H9 (cell line): Measurements from ENCODE around the gene BBS1. TPM values are rescaled to one million over a fixed set of nuclear protein-coding genes. Genes with fewer than 3 reads are reported as not detected.

Experiments
- DNase-seq: peaks from one replicate; pipeline ENCODE4 v3.0.0-alpha.2; 2017
- H2AFZ ChIP-seq: one replicate; pipeline ENCODE4 v1.6.1; 2013; ENCODE audit warnings: mild to moderate bottlenecking, low read length, control low read depth, moderate library complexity
- H2AK5ac ChIP-seq: 2 replicates; pipeline ENCODE4 v1.6.1; 2013; ENCODE audit warnings: low read length, control low read depth, mixed read lengths; ENCODE audit not compliant: insufficient read length
- H2BK120ac ChIP-seq: one replicate; pipeline ENCODE4 v1.6.1; 2013; ENCODE audit warnings: low read depth, mild to moderate bottlenecking, low read length, control low read depth, inconsistent platforms; ENCODE audit not compliant: poor library complexity, severe bottlenecking
- H2BK12ac ChIP-seq: 2 replicates; pipeline ENCODE4 v1.6.1; 2013; ENCODE audit warnings: low read length, control low read depth, mixed read lengths, low read depth; ENCODE audit not compliant: insufficient read length
- H2BK15ac ChIP-seq: 2 replicates; pipeline ENCODE4 v1.6.1; 2013; ENCODE audit warnings: low read depth, low read length, control low read depth
- H2BK20ac ChIP-seq: one replicate; pipeline ENCODE4 v1.6.1; 2013; ENCODE audit warnings: low read depth, mild to moderate bottlenecking, low read length, control low read depth, inconsistent platforms; ENCODE audit not compliant: poor library complexity, severe bottlenecking
- H2BK5ac ChIP-seq: 2 replicates; pipeline ENCODE4 v1.6.1; 2013; ENCODE audit warnings: low read length, control low read depth, mixed read lengths; ENCODE audit not compliant: insufficient read length
- H3K14ac ChIP-seq: 2 replicates; pipeline ENCODE4 v1.6.1; 2013; ENCODE audit warnings: low read length, control low read depth; ENCODE audit not compliant: insufficient read depth
- H3K18ac ChIP-seq: 2 replicates; pipeline ENCODE4 v1.6.1; 2013; ENCODE audit warnings: low read depth, mild to moderate bottlenecking, mixed read lengths, low read length, control low read depth; ENCODE audit not compliant: insufficient read length
- H3K23ac ChIP-seq: 2 replicates; pipeline ENCODE4 v1.6.1; 2013; ENCODE audit warnings: low read length, control low read depth, mixed read lengths, low read depth; ENCODE audit not compliant: insufficient read length
- H3K23me2 ChIP-seq: 2 replicates; pipeline ENCODE4 v1.6.1; 2013; ENCODE audit warnings: low read depth, mild to moderate bottlenecking, mixed read lengths, low read length, control low read depth; ENCODE audit not compliant: insufficient read length, poor library complexity, severe bottlenecking
- H3K27ac ChIP-seq: 2 replicates; pipeline ENCODE4 v1.5.1; 2013; ENCODE audit warnings: low read length, control low read depth, mixed read lengths, low read depth; ENCODE audit not compliant: insufficient read length
- H3K27me3 ChIP-seq: 2 replicates; pipeline ENCODE4 v1.6.1; 2013; ENCODE audit warnings: low read length, control low read depth, inconsistent platforms; ENCODE audit not compliant: insufficient read depth
- H3K4ac ChIP-seq: 2 replicates; pipeline ENCODE4 v1.6.1; 2013; ENCODE audit warnings: low read depth, mild to moderate bottlenecking, control low read depth, inconsistent platforms, low read length, moderate library complexity
- H3K4me1 ChIP-seq: 2 replicates; pipeline ENCODE4 v1.6.1; 2013; ENCODE audit warnings: low read length, control low read depth, inconsistent platforms; ENCODE audit not compliant: insufficient read depth
- H3K4me2 ChIP-seq: 2 replicates; pipeline ENCODE4 v1.6.1; 2013; ENCODE audit warnings: low read length, control low read depth, mixed read lengths; ENCODE audit not compliant: insufficient read length, insufficient read depth
- H3K56ac ChIP-seq: 2 replicates; pipeline ENCODE4 v1.6.1; 2013; ENCODE audit warnings: low read depth, mild to moderate bottlenecking, mixed read lengths, low read length, control low read depth; ENCODE audit not compliant: insufficient read length
- H3K79me1 ChIP-seq: 2 replicates; pipeline ENCODE4 v1.6.1; 2013; ENCODE audit warnings: low read depth, mild to moderate bottlenecking, moderate library complexity, low read length, control low read depth, inconsistent platforms; ENCODE audit not compliant: insufficient read depth, poor library complexity, severe bottlenecking
- H3K79me2 ChIP-seq: 2 replicates; pipeline ENCODE4 v1.6.1; 2013; ENCODE audit warnings: low read length, control low read depth, inconsistent platforms; ENCODE audit not compliant: insufficient read depth
- H3K9ac ChIP-seq: 2 replicates; pipeline ENCODE4 v1.6.1; 2013; ENCODE audit warnings: low read length, control low read depth, mixed read lengths; ENCODE audit not compliant: insufficient read length; ENCODE audit errors: extremely low read depth
- H3K9me3 ChIP-seq: one replicate; pipeline ENCODE4 v1.6.1; 2013; ENCODE audit warnings: low read depth, low read length, inconsistent platforms; ENCODE audit not compliant: control insufficient read depth
- H3T11ph ChIP-seq: one replicate; pipeline ENCODE4 v1.6.1; 2013; ENCODE audit warnings: mild to moderate bottlenecking, low read length, control low read depth, inconsistent platforms
- H4K20me1 ChIP-seq: one replicate; pipeline ENCODE4 v1.6.1; 2013; ENCODE audit not compliant: control insufficient read depth, insufficient read length, insufficient read depth
- H4K5ac ChIP-seq: 2 replicates; pipeline ENCODE4 v1.6.1; 2013; ENCODE audit warnings: low read depth, mild to moderate bottlenecking, mixed read lengths, low read length, control low read depth; ENCODE audit not compliant: insufficient read length
- H4K8ac ChIP-seq: replicated peaks from 2 replicates; pipeline ENCODE4 v1.6.1; 2013; ENCODE audit warnings: low read length, control low read depth, mixed read lengths, low read depth; ENCODE audit not compliant: insufficient read length
- H4K91ac ChIP-seq: 2 replicates; pipeline ENCODE4 v1.6.1; 2013; ENCODE audit warnings: low read depth, mild to moderate bottlenecking, moderate library complexity, mixed read lengths, low read length, control low read depth; ENCODE audit not compliant: insufficient read length
- H3K27ac Mint-ChIP-seq, 3 experiments: 2 replicates in 2 of 3; 3 replicates in 1 of 3; pipeline ENCODE4 v1.8.0; 2020 to 2021; ENCODE audit warnings: mixed read lengths in 3 of 3, mild to moderate bottlenecking in 1 of 3, moderate library complexity in 1 of 3
- H3K27me3 Mint-ChIP-seq: 2 replicates; pipeline ENCODE4 v1.8.0; 2021; ENCODE audit warnings: low read depth, mild to moderate bottlenecking, moderate library complexity, mixed read lengths
- H3K36me3 Mint-ChIP-seq, 3 experiments: 2 replicates in 2 of 3; 3 replicates in 1 of 3; pipeline ENCODE4 v1.8.0; 2020 to 2021; ENCODE audit warnings: low read depth in 3 of 3, mixed read lengths in 3 of 3; ENCODE audit not compliant: insufficient read depth in 1 of 3
- H3K4me1 Mint-ChIP-seq, 2 experiments: 2 replicates each; pipeline ENCODE4 v1.8.0; 2020; ENCODE audit warnings: mixed read lengths in 2 of 2
- H3K4me3 Mint-ChIP-seq, 2 experiments: 2 replicates in 1 of 2; 3 replicates in 1 of 2; pipeline ENCODE4 v1.8.0; 2020 to 2021; ENCODE audit warnings: mild to moderate bottlenecking in 2 of 2, mixed read lengths in 2 of 2, moderate library complexity in 1 of 2
- H3K9me3 Mint-ChIP-seq, 2 experiments: 2 replicates in 1 of 2; 3 replicates in 1 of 2; pipeline ENCODE4 v1.8.0; 2020; ENCODE audit warnings: mild to moderate bottlenecking in 2 of 2, mixed read lengths in 2 of 2, moderate library complexity in 1 of 2
- CTCF ChIP-seq: fragments of 200-600 bp; sonication (generic); conservative IDR thresholded peaks from 3 replicates; pipeline ENCODE4 v1.8.0; 2021; ENCODE audit warnings: antibody characterized with exemption, mild to moderate bottlenecking
- WGBS: extraction: QIAGEN DNeasy Blood & Tissue Kit; methylation state at CpG from one replicate; pipeline ENCODE4 v1.1.7; 2013; ENCODE audit warnings: missing lambda C conversion rate, low lambda C conversion rate, mixed read lengths; ENCODE audit not compliant: insufficient read length; ENCODE audit errors: extremely low coverage; 5-methylcytosine and 5-hydroxymethylcytosine counted together
- total RNA-seq: library from RNA; stranded (reverse); gene quantifications from 2 replicates; pipeline ENCODE4 v1.2.1, GENCODE V29; 2021

Gene BBS1
- total RNA-seq, 1 experiment from 2014 or later, result 27.2 TPM

GRCh38 chr11:66562907-66563583, 52.6 kb downstream of the BBS1 start:
- Histone ChIP-seq H3T11ph (no peak overlapping the region), H4K91ac (no peak overlapping the region), H3K56ac (no peak overlapping the region), H4K20me1 (no peaks in the 10 kb centered on the region), H3K4ac (no peak overlapping the region), H3K14ac (no peak overlapping the region), H3K4me2 (no peak overlapping the region), H2BK120ac (no peak overlapping the region), H3K23me2 (no peaks in the 10 kb centered on the region), H3K4me1 (no peaks in the 10 kb centered on the region), H4K8ac (no peak overlapping the region), H3K27me3 (no peaks in the 10 kb centered on the region), H3K9me3 (no peaks in the 10 kb centered on the region), H2BK5ac (no peak overlapping the region), H2AK5ac (no peak overlapping the region), H3K79me1 (no peaks in the 10 kb centered on the region), H4K5ac (no peak overlapping the region), H3K23ac (no peak overlapping the region), H3K27ac (no peak overlapping the region), H3K18ac (no peak overlapping the region), H3K9ac (no peak overlapping the region), H2BK20ac (no peak overlapping the region), H2BK15ac (no peak overlapping the region), H2BK12ac (no peak overlapping the region), H3K79me2 (no peaks in the 10 kb centered on the region), H2AFZ (no peak overlapping the region)
- peaks cover 12 to 60% (median 54%) of the 10 kb centered on the region in 3 experiments for H3K36me3 Mint-ChIP-seq
- H3K4me3 Mint-ChIP-seq, result no peak overlapping the region
- no peak for DNase-seq
- peaks cover 6 to 8% of the 10 kb centered on the region in 2 experiments for H3K4me1 Mint-ChIP-seq
- H3K9me3 Mint-ChIP-seq, result no peaks in the 10 kb centered on the region
- peaks cover 2% of the 10 kb centered on the region for H3K27me3 Mint-ChIP-seq
- no peak for TF ChIP-seq CTCF
- WGBS, result no CpG with 5 or more reads among the region's 20 CpGs
- H3K27ac Mint-ChIP-seq, result peak overlapping the region in 1 of 3 experiments; percentile 53; a peak in 1 of 7 replicates
